IgD-negative memory B cell (primary cell): Measurements from ENCODE around the gene NR1D1. TPM values are rescaled to one million over a fixed set of nuclear protein-coding genes. Genes with fewer than 3 reads are reported as not detected.
"Not testable (repeated sequence)": the region's sequence is repeated elsewhere in the genome, so short reads cannot be mapped to it uniquely, and the experiment has no call there.

Source experiments
- H3K27ac Mint-ChIP-seq, 3 donors: one replicate each; pipeline ENCODE4 v1.8.0; 2020 to 2022; ENCODE audit warnings: mild to moderate bottlenecking in 3 of 3, mixed read lengths in 3 of 3, moderate library complexity in 1 of 3
- H3K27me3 Mint-ChIP-seq: one replicate; pipeline ENCODE4 v1.8.0; 2021; ENCODE audit warnings: mixed read lengths
- H3K36me3 Mint-ChIP-seq: one replicate; pipeline ENCODE4 v1.8.0; 2020; ENCODE audit warnings: mild to moderate bottlenecking, mixed read lengths
- H3K4me1 Mint-ChIP-seq, 3 donors: one replicate each; pipeline ENCODE4 v1.8.0; 2020 to 2022; ENCODE audit warnings: mixed read lengths in 3 of 3, mild to moderate bottlenecking in 1 of 3
- H3K4me3 Mint-ChIP-seq, 4 donors: one replicate each; pipeline ENCODE4 v1.8.0; 2020 to 2022; ENCODE audit warnings: mild to moderate bottlenecking in 4 of 4, mixed read lengths in 4 of 4, moderate library complexity in 3 of 4
- H3K9me3 Mint-ChIP-seq, 3 donors: one replicate each; pipeline ENCODE4 v1.8.0; 2020 to 2021; ENCODE audit warnings: mixed read lengths in 3 of 3, mild to moderate bottlenecking in 1 of 3
- polyA plus RNA-seq: library from polyadenylated mRNA; unstranded; fragments of 300-500 nt; fragmentation: Illumina TruSeq; gene quantifications from one replicate; pipeline ENCODE4 v1.2.3, GENCODE V29; 2021

The NR1D1 gene
- polyA plus RNA-seq, result 3.6 TPM

DNA sequence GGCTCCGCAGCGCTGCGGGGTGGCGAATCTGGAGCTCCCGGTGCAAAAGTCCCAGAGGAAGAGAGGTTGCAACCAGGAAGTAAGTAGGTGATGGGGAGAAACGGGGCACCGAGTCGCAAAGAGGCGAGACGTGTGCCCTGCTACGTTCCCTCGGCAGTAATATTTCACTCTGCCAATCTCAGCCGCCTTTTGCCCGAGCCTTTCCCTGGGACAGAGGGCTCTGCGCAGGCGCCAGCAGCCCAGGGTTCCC lies at the start of gene NR1D1:
Gene NR1D1, minus strand, starts transcription at position 171 of the 250 bp plus-strand sequence. CDS start 495 bp downstream, outside the sequence.
- no peaks in the 10 kb centered on the region for H3K27me3 Mint-ChIP-seq
- peak within 1 kb of the TSS; percentile 74 to 100 (median 93) for H3K27ac Mint-ChIP-seq
- peaks cover 4% of the 10 kb centered on the region for H3K36me3 Mint-ChIP-seq
- H3K9me3 Mint-ChIP-seq, result no peaks in the 10 kb centered on the region
- H3K4me3 Mint-ChIP-seq, result peak within 1 kb of the TSS; percentile 92 to 98 (median 97)
- H3K4me1 Mint-ChIP-seq, result peaks cover 27 to 51% (median 44%) of the 10 kb centered on the region in 3 donors

- Mint-ChIP-seq H3K4me3 (no peak overlapping the region), H3K27me3 (no peaks in the 10 kb centered on the region), H3K4me1 (peaks cover 16 to 24% (median 22%) of the 10 kb centered on the region in 3 donors), H3K36me3 (peaks cover 5% of the 10 kb centered on the region), H3K9me3 (no peaks in the 10 kb centered on the region), H3K27ac (peak overlapping the region in 1 of 3 donors; percentile 21)
Observed at GRCh38 chr17:40148527-40148926, 48.1 kb upstream of the NR1D1 start.

DNA sequence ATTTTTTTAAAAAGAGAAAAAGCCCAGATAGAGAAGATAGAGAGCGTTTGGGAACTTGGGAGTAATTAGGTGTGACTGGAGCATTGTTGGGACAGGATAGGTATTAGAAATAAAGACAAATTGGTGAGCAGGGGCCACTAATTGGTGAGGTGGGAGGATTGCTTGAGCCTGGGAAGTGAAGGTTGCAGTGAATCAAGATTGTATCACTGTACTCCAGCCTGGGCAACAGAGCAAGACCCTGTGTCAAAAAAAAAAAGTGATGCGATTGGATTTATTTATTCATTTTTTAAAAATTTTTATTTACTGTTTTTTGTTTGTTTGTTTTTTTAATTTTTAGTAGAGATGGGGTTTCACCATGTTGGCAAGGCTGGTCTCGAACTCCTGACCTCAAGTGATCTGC lies 45.1 kb upstream of the NR1D1 start:
- no peak overlapping the region for H3K27ac Mint-ChIP-seq
- no peaks in the 10 kb centered on the region for H3K27me3 Mint-ChIP-seq
- no peak overlapping the region for H3K4me3 Mint-ChIP-seq
- H3K9me3 Mint-ChIP-seq, result no peaks in the 10 kb centered on the region
- H3K4me1 Mint-ChIP-seq, result peaks cover 17 to 31% (median 28%) of the 10 kb centered on the region in 3 donors
- peaks cover 4% of the 10 kb centered on the region for H3K36me3 Mint-ChIP-seq

- not testable (repeated sequence) for H3K27me3 Mint-ChIP-seq, H3K27ac Mint-ChIP-seq, H3K36me3 Mint-ChIP-seq, H3K9me3 Mint-ChIP-seq
- H3K4me3 Mint-ChIP-seq, result peak overlapping the region in 1 of 4 donors; percentile 29
- peaks cover 24 to 33% (median 26%) of the 10 kb centered on the region in 3 donors for H3K4me1 Mint-ChIP-seq
Observed at GRCh38 chr17:40143166-40143565, 42.8 kb upstream of the NR1D1 start.

- peak overlapping the region; percentile 94 to 100 (median 98) for H3K27ac Mint-ChIP-seq
- H3K36me3 Mint-ChIP-seq, result peaks cover 7% of the 10 kb centered on the region
- H3K4me3 Mint-ChIP-seq, result peak overlapping the region; percentile 90 to 96 (median 94)
- no peaks in the 10 kb centered on the region for H3K9me3 Mint-ChIP-seq
- no peaks in the 10 kb centered on the region for H3K27me3 Mint-ChIP-seq
- H3K4me1 Mint-ChIP-seq, result peaks cover 17 to 25% (median 18%) of the 10 kb centered on the region in 3 donors
Observed at GRCh38 chr17:40139566-40140058, 39.2 kb upstream of the NR1D1 start.

GRCh38 chr17:40135817-40136216 lies 35.4 kb upstream of the NR1D1 start:
- Mint-ChIP-seq H3K4me3 (peak overlapping the region in 1 of 4 donors; percentile 69), H3K36me3 (peaks cover 5% of the 10 kb centered on the region), H3K9me3 (no peaks in the 10 kb centered on the region), H3K27me3 (no peaks in the 10 kb centered on the region), H3K27ac (peak overlapping the region in 2 of 3 donors; percentile 41 to 84), H3K4me1 (peaks cover 4 to 12% (median 11%) of the 10 kb centered on the region in 3 donors)

DNA sequence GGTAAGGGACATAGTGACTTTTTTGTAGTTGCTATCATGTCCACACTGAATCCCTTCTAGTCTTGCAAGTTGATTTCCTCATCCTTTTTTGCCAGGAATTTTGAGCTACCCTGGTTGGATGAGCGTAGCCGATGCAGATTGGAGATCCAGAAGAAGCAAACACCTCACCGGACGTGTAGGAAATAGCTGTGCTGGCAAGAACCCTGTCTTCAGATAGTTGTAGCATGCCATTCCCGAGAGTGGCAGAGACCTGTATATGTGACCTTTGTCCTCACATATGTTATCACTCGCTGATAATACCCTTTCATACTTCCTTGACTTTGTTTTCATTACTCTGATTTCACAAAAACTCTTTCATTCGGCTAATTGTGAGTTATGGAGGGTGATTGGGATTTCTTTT lies 33.8 kb upstream of the NR1D1 start:
- Mint-ChIP-seq H3K4me3 (peak overlapping the region in 1 of 4 donors; percentile 55), H3K9me3 (no peaks in the 10 kb centered on the region), H3K27me3 (no peaks in the 10 kb centered on the region), H3K27ac (peak overlapping the region; percentile 41 to 85 (median 84)), H3K4me1 (peaks cover 0 to 6% (median 3%) of the 10 kb centered on the region in 3 donors), H3K36me3 (peaks cover 7% of the 10 kb centered on the region)

- H3K27ac Mint-ChIP-seq, result peak overlapping the region in 1 of 3 donors; percentile 53
- no peaks in the 10 kb centered on the region for H3K27me3 Mint-ChIP-seq
- peak overlapping the region in 1 of 4 donors; percentile 29 for H3K4me3 Mint-ChIP-seq
- peaks cover 6% of the 10 kb centered on the region for H3K36me3 Mint-ChIP-seq
- H3K4me1 Mint-ChIP-seq, result peaks cover 0 to 3% (median 1%) of the 10 kb centered on the region in 3 donors
- H3K9me3 Mint-ChIP-seq, result no peaks in the 10 kb centered on the region
Observed at GRCh38 chr17:40130352-40131042, 30.1 kb upstream of the NR1D1 start.

- peaks cover 6% of the 10 kb centered on the region for H3K36me3 Mint-ChIP-seq
- no peaks in the 10 kb centered on the region for H3K27me3 Mint-ChIP-seq
Observed at GRCh38 chr17:40129498-40129897, 29.1 kb upstream of the NR1D1 start.

DNA sequence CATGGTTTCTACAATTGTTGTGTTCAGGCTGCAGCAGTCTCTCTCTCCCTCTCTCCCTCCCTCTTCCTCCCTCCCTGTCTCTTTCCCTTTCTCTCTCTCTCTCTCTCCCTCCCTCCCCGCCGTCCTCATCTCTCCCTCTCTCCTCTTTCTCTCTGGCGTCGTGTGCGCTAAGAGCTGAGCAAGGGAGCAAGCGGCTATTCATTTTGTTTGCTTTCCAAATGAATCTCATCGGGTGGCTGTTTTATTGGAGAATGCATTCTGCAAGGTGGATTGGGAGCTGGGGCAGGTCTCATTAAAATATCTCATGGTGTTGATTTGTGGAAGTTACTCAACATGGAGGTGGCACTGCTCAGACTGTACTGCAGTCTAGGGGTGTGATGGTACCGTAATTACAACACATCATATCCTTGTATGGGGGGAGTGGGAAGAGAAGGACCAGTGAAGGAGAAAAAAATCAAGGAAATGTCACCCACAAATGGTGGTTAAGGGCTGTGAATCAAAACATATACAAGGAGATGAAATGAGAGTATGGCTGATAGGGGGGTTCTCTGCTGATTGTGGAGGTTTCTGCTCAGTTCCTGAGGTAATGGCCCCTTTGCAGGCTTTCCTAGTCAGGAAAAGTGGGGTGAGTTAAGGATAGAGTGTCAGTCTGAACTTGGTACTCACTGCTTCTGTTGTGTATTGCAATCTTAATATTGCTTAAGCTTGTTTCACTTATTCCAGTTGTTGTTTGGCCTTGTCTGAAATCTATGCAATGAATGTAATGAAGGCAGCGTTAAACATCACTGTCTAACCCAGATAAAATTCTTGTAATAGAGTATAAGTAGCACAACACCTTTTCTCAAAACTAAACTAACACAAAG lies 24.1 kb upstream of the NR1D1 start:
- peaks cover 22 to 23% (median 23%) of the 10 kb centered on the region in 3 donors for H3K4me1 Mint-ChIP-seq
- H3K27ac Mint-ChIP-seq, result peak overlapping the region; percentile 3 to 80 (median 19)
- no peaks in the 10 kb centered on the region for H3K9me3 Mint-ChIP-seq
- no peaks in the 10 kb centered on the region for H3K27me3 Mint-ChIP-seq
- peaks cover 2% of the 10 kb centered on the region for H3K36me3 Mint-ChIP-seq
- peak overlapping the region; percentile 78 to 100 (median 98) for H3K4me3 Mint-ChIP-seq

More at GRCh38 chr17:40129498-40129897, 29.1 kb upstream of the NR1D1 start:
- Mint-ChIP-seq H3K9me3 (no peaks in the 10 kb centered on the region), H3K27ac (peak overlapping the region in 1 of 3 donors; percentile 53), H3K4me3 (no peak overlapping the region), H3K4me1 (peaks cover 4 to 6% (median 5%) of the 10 kb centered on the region in 3 donors)

GRCh38 chr17:40123811-40124114 lies 23.4 kb upstream of the NR1D1 start:
- Mint-ChIP-seq H3K27ac (peak overlapping the region; percentile 67 to 90 (median 76)), H3K4me3 (peak overlapping the region; percentile 78 to 100 (median 98)), H3K4me1 (peaks cover 22 to 23% (median 23%) of the 10 kb centered on the region in 3 donors), H3K36me3 (peaks cover 2% of the 10 kb centered on the region), H3K27me3 (no peaks in the 10 kb centered on the region), H3K9me3 (no peaks in the 10 kb centered on the region)

- Mint-ChIP-seq H3K27me3 (no peaks in the 10 kb centered on the region), H3K9me3 (no peaks in the 10 kb centered on the region), H3K4me3 (peak overlapping the region; percentile 78 to 100 (median 98)), H3K27ac (peak overlapping the region; percentile 67 to 90 (median 76)), H3K4me1 (peaks cover 22 to 23% (median 23%) of the 10 kb centered on the region in 3 donors), H3K36me3 (peaks cover 2% of the 10 kb centered on the region)
Observed at GRCh38 chr17:40122999-40123810, 22.8 kb upstream of the NR1D1 start.

GRCh38 chr17:40122136-40122998 lies 22.0 kb upstream of the NR1D1 start:
- peak overlapping the region in 3 of 4 donors; percentile 92 to 100 (median 95) for H3K4me3 Mint-ChIP-seq
- H3K36me3 Mint-ChIP-seq, result no peaks in the 10 kb centered on the region
- H3K4me1 Mint-ChIP-seq, result peaks cover 22 to 23% (median 23%) of the 10 kb centered on the region in 3 donors
- H3K27ac Mint-ChIP-seq, result no peak overlapping the region
- no peaks in the 10 kb centered on the region for H3K27me3 Mint-ChIP-seq
- H3K9me3 Mint-ChIP-seq, result no peaks in the 10 kb centered on the region
